Activated CD4-positive, alpha-beta T cell treated with anti-CD3 and anti-CD28 coated beads, Interleukin-2, amount 10 ng/mL, durations not matched to agents 7 days and 5 days (primary cell): ENCODE measurements around the gene ASIC3. TPM values are rescaled to one million over a fixed set of nuclear protein-coding genes. Genes with fewer than 3 reads are reported as not detected.

Experiments used
- CTCF ChIA-PET: fragments of 350-600 bp; sonication (Branson Sonifier 250); formaldehyde crosslinking; loops from one replicate; lab custom pipeline; 2021; ENCODE audit warnings: antibody characterized with exemption; lab: Charles Lee
- POLR2A ChIA-PET: fragments of 350-600 bp; sonication (Branson Sonifier 250); formaldehyde crosslinking; loops from one replicate; lab custom pipeline; 2021; ENCODE audit warnings: antibody characterized with exemption; lab: Charles Lee
- DNase-seq: peaks from one replicate; pipeline ENCODE4 v3.0.0-alpha.2; 2020
- H3K27ac Mint-ChIP-seq: one replicate; pipeline ENCODE4 v1.8.0; 2021; ENCODE audit warnings: mild to moderate bottlenecking, moderate library complexity, mixed read lengths
- H3K27me3 Mint-ChIP-seq: one replicate; pipeline ENCODE4 v1.8.0; 2021; ENCODE audit warnings: mixed read lengths
- H3K36me3 Mint-ChIP-seq: one replicate; pipeline ENCODE4 v1.8.0; 2021; ENCODE audit warnings: low read depth, mixed read lengths
- H3K4me1 Mint-ChIP-seq: one replicate; pipeline ENCODE4 v1.8.0; 2021; ENCODE audit warnings: mixed read lengths
- H3K4me3 Mint-ChIP-seq: one replicate; pipeline ENCODE4 v1.8.0; 2021; ENCODE audit warnings: mild to moderate bottlenecking, moderate library complexity, mixed read lengths
- H3K9me3 Mint-ChIP-seq: one replicate; pipeline ENCODE4 v1.8.0; 2021; ENCODE audit warnings: mixed read lengths
- total RNA-seq, 2 experiments: library from RNA; stranded (reverse); gene quantifications; one replicate each; pipeline ENCODE4 v1.2.3, GENCODE V29; 2021

ASIC3 gene
- total RNA-seq, 2 experiments from 2014 or later: 6.0 to 8.3 TPM

GRCh38 chr7:151062111-151062398 is 13.7 kb downstream of the ASIC3 start:
- POLR2A ChIA-PET: no interaction called here
- Mint-ChIP-seq H3K27ac (no peak overlapping the region), H3K4me3 (peak overlapping the region; percentile 91), H3K9me3 (no peaks in the 10 kb centered on the region), H3K36me3 (peaks cover 11% of the 10 kb centered on the region), H3K27me3 (no peaks in the 10 kb centered on the region), H3K4me1 (peaks cover 31% of the 10 kb centered on the region)
- no peak for DNase-seq
- CTCF ChIA-PET: no interaction called here

GRCh38 chr7:151062399-151063211 is 14.3 kb downstream of the ASIC3 start:
- ChIA-PET CTCF (interaction anchor here (0.6 kb wide), 1 partner anchor 9 kb away, joined by 3 read pairs; no protein-coding TSS in a partner anchor), POLR2A (no interaction called here)
- H3K36me3 Mint-ChIP-seq: peaks cover 13% of the 10 kb centered on the region
- H3K9me3 Mint-ChIP-seq: no peaks in the 10 kb centered on the region
- no peak for DNase-seq
- H3K4me1 Mint-ChIP-seq: peaks cover 26% of the 10 kb centered on the region
- no peak overlapping the region for H3K4me3 Mint-ChIP-seq
- no peak overlapping the region for H3K27ac Mint-ChIP-seq
- no peaks in the 10 kb centered on the region for H3K27me3 Mint-ChIP-seq

- no peak for DNase-seq
- Mint-ChIP-seq H3K27me3 (no peaks in the 10 kb centered on the region), H3K4me3 (no peak overlapping the region), H3K27ac (no peak overlapping the region), H3K4me1 (peaks cover 26% of the 10 kb centered on the region), H3K36me3 (peaks cover 15% of the 10 kb centered on the region), H3K9me3 (no peaks in the 10 kb centered on the region)
- POLR2A ChIA-PET: no interaction called here
- CTCF ChIA-PET: interaction anchor here (0.6 kb wide), 1 partner anchor 8 kb away, joined by 3 read pairs; no protein-coding TSS in a partner anchor
Measured at GRCh38 chr7:151063212-151063561, 14.9 kb downstream of the ASIC3 start.

GRCh38 chr7:151064454-151064853 is 16.1 kb downstream of the ASIC3 start:
- no peak overlapping the region for H3K4me3 Mint-ChIP-seq
- ChIA-PET POLR2A (no interaction called here), CTCF (no interaction called here)
- no peak for DNase-seq
- no peak overlapping the region for H3K27ac Mint-ChIP-seq
- H3K36me3 Mint-ChIP-seq: peaks cover 18% of the 10 kb centered on the region
- no peaks in the 10 kb centered on the region for H3K9me3 Mint-ChIP-seq
- H3K27me3 Mint-ChIP-seq: no peaks in the 10 kb centered on the region
- H3K4me1 Mint-ChIP-seq: peaks cover 16% of the 10 kb centered on the region

GRCh38 chr7:151064993-151065392 is 16.7 kb downstream of the ASIC3 start:
- ChIA-PET POLR2A (no interaction called here), CTCF (no interaction called here)
- H3K27ac Mint-ChIP-seq: no peak overlapping the region
- no peaks in the 10 kb centered on the region for H3K27me3 Mint-ChIP-seq
- DNase-seq: no peak
- no peak overlapping the region for H3K4me3 Mint-ChIP-seq
- no peaks in the 10 kb centered on the region for H3K9me3 Mint-ChIP-seq
- peaks cover 22% of the 10 kb centered on the region for H3K36me3 Mint-ChIP-seq
- peaks cover 16% of the 10 kb centered on the region for H3K4me1 Mint-ChIP-seq

GRCh38 chr7:151065516-151065915 is 17.2 kb downstream of the ASIC3 start:
- Mint-ChIP-seq H3K4me3 (no peak overlapping the region), H3K4me1 (peaks cover 14% of the 10 kb centered on the region), H3K36me3 (peaks cover 24% of the 10 kb centered on the region), H3K9me3 (no peaks in the 10 kb centered on the region), H3K27me3 (no peaks in the 10 kb centered on the region), H3K27ac (no peak overlapping the region)
- no peak for DNase-seq
- CTCF ChIA-PET: interaction anchor here (1.0 kb wide), 1 partner anchor 9 kb away, joined by 3 read pairs; no protein-coding TSS in a partner anchor
- POLR2A ChIA-PET: no interaction called here

GRCh38 chr7:151066273-151066974 is 18.1 kb downstream of the ASIC3 start:
- H3K27me3 Mint-ChIP-seq: no peaks in the 10 kb centered on the region
- H3K27ac Mint-ChIP-seq: no peak overlapping the region
- H3K36me3 Mint-ChIP-seq: peaks cover 26% of the 10 kb centered on the region
- ChIA-PET CTCF (interaction anchor here (1.0 to 1.4 kb wide), 2 partner anchors 8 kb away, joined by 3 to 4 read pairs; no protein-coding TSS in a partner anchor), POLR2A (no interaction called here)
- no peaks in the 10 kb centered on the region for H3K9me3 Mint-ChIP-seq
- no peak overlapping the region for H3K4me3 Mint-ChIP-seq
- DNase-seq: no peak
- peaks cover 6% of the 10 kb centered on the region for H3K4me1 Mint-ChIP-seq

- no peak overlapping the region for H3K4me3 Mint-ChIP-seq
- CTCF ChIA-PET: interaction anchor here (0.8 to 1.2 kb wide), 5 partner anchors 13 to 55 kb away, joined by 3 to 4 read pairs (median 3); partner anchors contain the start of genes AGAP3, FASTK and TMUB1
- H3K36me3 Mint-ChIP-seq: peaks cover 26% of the 10 kb centered on the region
- DNase-seq: no peak
- H3K4me1 Mint-ChIP-seq: no peaks in the 10 kb centered on the region
- no peak overlapping the region for H3K27ac Mint-ChIP-seq
- H3K27me3 Mint-ChIP-seq: no peaks in the 10 kb centered on the region
- POLR2A ChIA-PET: no interaction called here
- no peaks in the 10 kb centered on the region for H3K9me3 Mint-ChIP-seq
Measured at GRCh38 chr7:151068069-151068773, 19.9 kb downstream of the ASIC3 start.

- Mint-ChIP-seq H3K4me1 (no peaks in the 10 kb centered on the region), H3K27me3 (no peaks in the 10 kb centered on the region), H3K9me3 (no peaks in the 10 kb centered on the region), H3K27ac (no peak overlapping the region), H3K4me3 (no peak overlapping the region), H3K36me3 (peaks cover 22% of the 10 kb centered on the region)
- ChIA-PET CTCF (interaction anchor here (0.7 kb wide), 1 partner anchor 17 kb away, joined by 3 read pairs; no protein-coding TSS in a partner anchor), POLR2A (no interaction called here)
- DNase-seq: no peak
Measured at GRCh38 chr7:151069841-151070573, 21.7 kb downstream of the ASIC3 start.

- no peak overlapping the region for H3K4me3 Mint-ChIP-seq
Measured at GRCh38 chr7:151070574-151070960, 22.2 kb downstream of the ASIC3 start.

GRCh38 chr7:151071032-151071866 is 22.9 kb downstream of the ASIC3 start:
- Mint-ChIP-seq H3K27me3 (no peaks in the 10 kb centered on the region), H3K4me1 (no peaks in the 10 kb centered on the region), H3K9me3 (no peaks in the 10 kb centered on the region), H3K4me3 (no peak overlapping the region), H3K27ac (no peak overlapping the region), H3K36me3 (peaks cover 23% of the 10 kb centered on the region)
- ChIA-PET CTCF (interaction anchor here (0.6 to 2.4 kb wide), 3 partner anchors 8 to 86 kb away, joined by 3 to 6 read pairs (median 4); no protein-coding TSS in a partner anchor), POLR2A (no interaction called here)
- no peak for DNase-seq

More at GRCh38 chr7:151070574-151070960, 22.2 kb downstream of the ASIC3 start:
- DNase-seq: no peak
- Mint-ChIP-seq H3K9me3 (no peaks in the 10 kb centered on the region), H3K27me3 (no peaks in the 10 kb centered on the region), H3K27ac (no peak overlapping the region), H3K36me3 (peaks cover 19% of the 10 kb centered on the region), H3K4me1 (no peaks in the 10 kb centered on the region)
- ChIA-PET POLR2A (no interaction called here), CTCF (no interaction called here)
